Left ventricle myocardium inferior (tissue), 1 donor: ENCODE results near the gene RYK. TPM values are rescaled to one million over a fixed set of nuclear protein-coding genes. Genes with fewer than 3 reads are reported as not detected.

Experiments
- DNase-seq: peaks from one replicate; pipeline ENCODE4 v3.0.0-alpha.2; 2020
- H3K27ac ChIP-seq: fragments of 200-600 bp; replicated peaks from 2 replicates; pipeline ENCODE4 v1.8.0; 2021
- H3K27me3 ChIP-seq: fragments of 200-600 bp; 2 replicates; pipeline ENCODE4 v1.8.0; 2021; ENCODE audit warnings: low read depth
- H3K36me3 ChIP-seq: fragments of 200-600 bp; 2 replicates; pipeline ENCODE4 v1.8.0; 2021
- H3K4me1 ChIP-seq: fragments of 200-600 bp; 2 replicates; pipeline ENCODE4 v1.8.0; 2021
- H3K4me3 ChIP-seq: fragments of 200-600 bp; 2 replicates; pipeline ENCODE4 v1.8.0; 2021; ENCODE audit warnings: mild to moderate bottlenecking, moderate library complexity
- H3K9me3 ChIP-seq: fragments of 200-600 bp; replicated peaks from 2 replicates; pipeline ENCODE4 v1.8.0; 2021
- intact Hi-C: fragments of 100-400 bp; cut with micrococcal nuclease; formaldehyde crosslinking; loops from one replicate; pipeline ENCODE4 v1.11.0; 2022
- total RNA-seq: library from RNA; stranded (reverse); fragmentation: NEBNext Ultra II Directional; extraction: Animal tissue kit (Norgen Biotek cat#: 25700); gene quantifications from one replicate; pipeline ENCODE4 v1.2.1, GENCODE V29; 2021
- TF ChIP-seq, protein P1 (sequence below): fragments of 200-600 bp; IDR thresholded peaks from 2 replicates; pipeline ENCODE4 v1.8.0; 2021; ENCODE audit warnings: antibody characterized with exemption, mild to moderate bottlenecking, borderline replicate concordance
- donor health status: DM: no; HTN: yes; CAD: no; lungs with severe emphysema.

The RYK gene
- total RNA-seq, 1 donor from 2014 or later = 32.3 TPM

DNA sequence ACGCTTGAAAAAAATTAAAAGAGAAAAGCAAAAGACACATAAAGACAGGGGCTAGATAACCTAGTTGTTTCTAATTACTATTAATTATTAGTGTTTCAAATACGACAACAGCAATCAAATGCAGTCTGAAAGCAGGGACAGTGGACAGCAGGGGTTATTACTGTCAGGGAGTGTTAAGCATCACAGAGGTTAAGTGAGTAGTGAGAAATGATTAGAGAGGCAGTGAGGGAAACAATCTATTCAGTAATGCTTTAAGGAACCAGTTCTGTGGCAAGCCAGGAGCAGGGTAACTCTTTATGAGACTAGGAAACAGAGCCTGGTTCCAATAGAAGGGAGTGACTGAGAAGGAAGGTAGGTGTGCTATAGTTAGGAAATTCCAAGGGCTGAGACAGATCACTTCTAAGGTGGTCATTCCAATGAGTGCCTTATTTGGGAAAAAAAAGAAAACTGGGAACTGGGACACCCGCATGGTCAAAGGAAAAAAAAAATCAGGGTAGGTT, 15.0 kb downstream of the RYK start:
- Histone ChIP-seq H3K9me3 (no peaks in the 10 kb centered on the region), H3K36me3 (no peaks in the 10 kb centered on the region), H3K4me1 (peaks cover 86% of the 10 kb centered on the region), H3K4me3 (no peak overlapping the region), H3K27ac (peak overlapping the region; percentile 65), H3K27me3 (no peaks in the 10 kb centered on the region)
- DNase-seq = no peak
- TF ChIP-seq, protein P1, sequence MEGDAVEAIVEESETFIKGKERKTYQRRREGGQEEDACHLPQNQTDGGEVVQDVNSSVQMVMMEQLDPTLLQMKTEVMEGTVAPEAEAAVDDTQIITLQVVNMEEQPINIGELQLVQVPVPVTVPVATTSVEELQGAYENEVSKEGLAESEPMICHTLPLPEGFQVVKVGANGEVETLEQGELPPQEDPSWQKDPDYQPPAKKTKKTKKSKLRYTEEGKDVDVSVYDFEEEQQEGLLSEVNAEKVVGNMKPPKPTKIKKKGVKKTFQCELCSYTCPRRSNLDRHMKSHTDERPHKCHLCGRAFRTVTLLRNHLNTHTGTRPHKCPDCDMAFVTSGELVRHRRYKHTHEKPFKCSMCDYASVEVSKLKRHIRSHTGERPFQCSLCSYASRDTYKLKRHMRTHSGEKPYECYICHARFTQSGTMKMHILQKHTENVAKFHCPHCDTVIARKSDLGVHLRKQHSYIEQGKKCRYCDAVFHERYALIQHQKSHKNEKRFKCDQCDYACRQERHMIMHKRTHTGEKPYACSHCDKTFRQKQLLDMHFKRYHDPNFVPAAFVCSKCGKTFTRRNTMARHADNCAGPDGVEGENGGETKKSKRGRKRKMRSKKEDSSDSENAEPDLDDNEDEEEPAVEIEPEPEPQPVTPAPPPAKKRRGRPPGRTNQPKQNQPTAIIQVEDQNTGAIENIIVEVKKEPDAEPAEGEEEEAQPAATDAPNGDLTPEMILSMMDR = no peak
- intact Hi-C loops = no loop called here

GRCh38 chr3:134232951-134233350, 17.7 kb downstream of the RYK start:
- H3K4me1 ChIP-seq = peaks cover 84% of the 10 kb centered on the region
- no peak for DNase-seq
- TF ChIP-seq, protein P1 = no peak
- H3K9me3 ChIP-seq = no peaks in the 10 kb centered on the region
- H3K27ac ChIP-seq = no peak overlapping the region
- H3K36me3 ChIP-seq = no peaks in the 10 kb centered on the region
- H3K27me3 ChIP-seq = no peaks in the 10 kb centered on the region
- intact Hi-C loops = no loop called here
- H3K4me3 ChIP-seq = no peak overlapping the region

DNA sequence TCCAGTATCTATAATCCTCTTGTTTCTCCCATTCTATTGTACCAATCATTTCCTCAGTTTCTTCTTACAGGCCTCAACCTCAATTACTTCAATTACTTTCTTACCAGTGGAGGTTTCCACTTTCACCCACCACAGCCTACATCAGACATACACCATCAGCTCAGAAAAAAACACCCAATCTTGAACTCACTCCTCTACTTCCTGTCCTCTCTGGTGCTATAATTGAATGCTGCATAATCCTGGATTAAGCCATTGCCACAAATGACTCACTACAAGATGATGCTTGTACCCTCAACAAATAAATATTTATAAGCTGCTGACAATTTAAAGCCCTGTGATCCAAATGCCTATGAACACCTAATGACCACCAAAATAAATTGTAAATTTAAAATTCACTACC, 18.5 kb downstream of the RYK start:
- no peaks in the 10 kb centered on the region for H3K27me3 ChIP-seq
- peaks cover 80% of the 10 kb centered on the region for H3K4me1 ChIP-seq
- no peak overlapping the region for H3K27ac ChIP-seq
- no peak for DNase-seq
- no peaks in the 10 kb centered on the region for H3K9me3 ChIP-seq
- H3K36me3 ChIP-seq = no peaks in the 10 kb centered on the region
- TF ChIP-seq, protein P1 = no peak
- intact Hi-C loops = no loop called here
- no peak overlapping the region for H3K4me3 ChIP-seq

- Histone ChIP-seq H3K27me3 (no peaks in the 10 kb centered on the region), H3K36me3 (no peaks in the 10 kb centered on the region), H3K4me3 (no peak overlapping the region), H3K9me3 (no peaks in the 10 kb centered on the region), H3K4me1 (peaks cover 71% of the 10 kb centered on the region), H3K27ac (no peak overlapping the region)
- DNase-seq = no peak
- intact Hi-C loops = no loop called here
- TF ChIP-seq, protein P1 = no peak
Measured at GRCh38 chr3:134231131-134231530, 19.5 kb downstream of the RYK start.

GRCh38 chr3:134229038-134229437, 21.6 kb downstream of the RYK start:
- H3K4me3 ChIP-seq = no peak overlapping the region
- H3K4me1 ChIP-seq = peaks cover 61% of the 10 kb centered on the region
- H3K36me3 ChIP-seq = no peaks in the 10 kb centered on the region
- intact Hi-C loops = no loop called here
- no peak for DNase-seq
- TF ChIP-seq, protein P1 = no peak
- no peaks in the 10 kb centered on the region for H3K27me3 ChIP-seq
- no peaks in the 10 kb centered on the region for H3K9me3 ChIP-seq
- no peak overlapping the region for H3K27ac ChIP-seq
